Mammary epithelial cell (primary cell): Measurements from ENCODE around the gene HOATZ.

Experiments used
- CTCF ChIP-seq, 2 donors: IDR thresholded peaks in 1 of 2; conservative IDR thresholded peaks in 1 of 2; 2 replicates each; pipeline ENCODE4 v1.5.1; 2011 to 2012; ENCODE audit warnings: inconsistent platforms in 2 of 2, low read length in 2 of 2, mild to moderate bottlenecking in 2 of 2, control low read depth in 1 of 2, low read depth in 1 of 2; ENCODE audit not compliant: insufficient read depth in 1 of 2; ENCODE audit errors: extremely low read depth in 1 of 2
- EZH2 ChIP-seq: IDR thresholded peaks from 2 replicates; pipeline ENCODE4 v1.6.1; 2012; ENCODE audit warnings: low read length, inconsistent platforms, borderline replicate concordance

DNA sequence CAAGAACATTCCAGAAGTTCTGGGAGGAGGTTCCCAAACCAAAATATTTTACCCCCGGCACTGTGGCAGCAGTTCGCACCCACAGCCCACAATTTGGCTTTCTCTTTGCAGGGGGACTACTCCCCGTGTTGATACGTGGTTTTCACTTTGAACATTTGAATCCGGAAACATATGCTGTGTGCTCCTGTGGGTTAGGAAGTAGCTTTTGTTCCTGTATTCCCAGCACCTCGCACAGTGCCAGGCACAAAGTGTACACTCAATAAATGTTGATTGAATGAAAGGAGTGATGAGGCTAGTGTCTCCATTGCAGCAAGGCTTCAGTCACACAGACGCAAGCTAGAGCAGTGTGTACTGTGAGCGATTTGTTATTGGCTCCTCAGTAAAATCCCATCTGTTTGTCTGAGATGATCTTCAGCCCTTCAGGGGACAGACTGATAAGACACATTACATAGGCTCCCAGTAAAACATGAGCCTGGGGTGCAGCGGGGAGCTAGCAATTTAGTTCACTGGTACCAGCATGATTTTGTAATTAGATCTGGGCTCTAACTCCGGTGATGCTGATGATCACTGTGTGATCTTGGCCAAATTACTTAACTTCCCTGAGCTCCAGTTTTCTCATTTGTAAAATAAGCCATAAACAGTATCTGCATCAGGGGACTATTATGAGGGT, 28.2 kb downstream of the HOATZ start:
- TF ChIP-seq CTCF (conservative IDR thresholded peaks at IDR 0.05 in 1 of 2, IDR thresholded peaks at IDR 0.05 in 1 of 2; ENCODE audit: extremely low read depth in 1 of 2, insufficient read depth in 1 of 2, low read depth in 1 of 2, low read length in 2 of 2) (no peak), EZH2 (no peak)
